GM18867 (cell line): ENCODE data around the gene GPR143.

Experiments
- ATAC-seq: cut with Tn5 transposase; IDR thresholded peaks from one replicate; pipeline ENCODE4 v1.9.1; 2021; ENCODE audit warnings: mild to moderate bottlenecking, moderate library complexity; ENCODE audit not compliant: unreplicated experiment

GPR143 gene

GRCh38 chrX:9677098-9677739 lies 88.4 kb downstream of the GPR143 start:
- ATAC-seq = peak; percentile 97

DNA sequence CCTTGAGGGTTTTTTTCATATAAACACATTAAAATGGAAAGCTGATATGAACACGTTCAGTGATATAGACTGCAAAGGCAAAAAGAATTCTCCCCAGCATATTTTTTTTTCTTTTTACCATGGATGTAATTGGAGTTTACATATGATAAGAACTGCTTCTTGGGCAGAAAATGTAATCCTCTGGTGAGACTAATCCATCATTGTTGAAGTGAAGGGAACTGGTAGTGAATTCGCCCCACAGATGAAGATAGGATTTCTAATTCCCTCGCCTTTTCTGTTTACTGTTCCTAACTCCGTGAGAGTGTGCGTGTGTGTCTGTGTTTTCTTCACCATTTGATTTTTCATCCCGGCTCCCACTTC lies 88.9 kb downstream of the GPR143 start:
- no peak for ATAC-seq

DNA sequence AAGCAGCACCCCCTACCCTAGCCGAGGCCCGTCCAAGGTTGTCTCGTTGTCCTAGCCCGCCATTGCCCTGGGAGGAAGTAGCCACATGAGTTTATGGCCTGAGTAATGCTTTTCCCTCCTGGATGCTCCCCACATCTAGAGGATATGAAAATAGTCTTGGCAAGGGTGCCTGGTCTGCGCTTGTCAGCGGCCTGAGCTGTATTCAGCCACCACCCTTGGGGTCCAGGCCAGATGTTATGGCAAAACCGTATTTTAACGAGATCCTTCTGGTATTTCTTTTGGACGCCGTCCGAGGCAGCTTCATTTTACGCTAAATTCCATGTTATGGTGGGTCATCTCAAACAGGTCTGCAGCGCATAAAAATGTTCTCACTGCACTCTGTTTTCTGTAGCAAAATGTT lies 89.3 kb downstream of the GPR143 start:
- ATAC-seq = no peak
